ENCODE data around the gene RTTN. TPM values are rescaled to one million over a fixed set of nuclear protein-coding genes. Genes with fewer than 3 reads are reported as not detected.

Gene RTTN
- total and polyA plus RNA-seq, 2 of the 4 experiments (the other 2 are of a cell fraction) = 5.8 to 19.9 TPM

DNA sequence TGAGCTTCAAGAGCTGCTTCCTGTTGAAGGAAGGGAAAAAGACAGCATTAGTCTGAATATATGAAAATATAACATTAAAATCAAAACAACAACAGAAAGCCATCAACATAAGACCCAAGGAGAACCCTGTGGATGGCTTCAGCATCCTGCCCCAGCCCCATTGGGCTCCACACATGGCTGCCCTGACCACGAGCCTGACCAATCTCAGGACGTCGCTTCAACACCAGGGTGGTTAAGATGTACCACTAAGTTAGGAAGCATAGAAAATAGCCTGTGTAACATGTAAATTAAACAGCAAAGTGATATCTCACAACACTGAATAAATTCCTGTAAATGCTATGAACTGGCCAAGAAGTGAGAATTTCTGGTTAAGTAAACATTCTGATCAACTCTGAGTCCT is 180.7 kb downstream of the RTTN start:
- H3K14ac ChIP-seq (replicated peaks; ENCODE audit: low read depth, low read length) = no peak overlapping the region
- no peak overlapping the region for H2BK5ac ChIP-seq (ENCODE audit: low read depth, low read length, poor library complexity, severe bottlenecking)
- no peak overlapping the region for H4K91ac ChIP-seq (ENCODE audit: insufficient read depth, low read depth, low read length)
- no peak overlapping the region for H4K5ac ChIP-seq (ENCODE audit: low read depth, low read length)
- no peak overlapping the region for H3K18ac ChIP-seq (ENCODE audit: low read depth, low read length)
- DNase-seq (no peak), ATAC-seq (ENCODE audit: low read depth) (no peak)
- H2BK120ac ChIP-seq (ENCODE audit: low read depth, low read length) = no peak overlapping the region
- H4K8ac ChIP-seq (ENCODE audit: low read depth in 2 of 2, low read length in 2 of 2) = no peak overlapping the region
- no peaks in the 10 kb centered on the region for H4K20me1 ChIP-seq (ENCODE audit: insufficient read depth, low read length)
- no peak overlapping the region for H2BK15ac ChIP-seq (ENCODE audit: low read depth, low read length)
- no peak overlapping the region for H3K4me2 ChIP-seq (ENCODE audit: low read depth, low read length)
- no peaks in the 10 kb centered on the region for H3K9me1 ChIP-seq (ENCODE audit: insufficient read depth, low read length)
- H3K27me3 ChIP-seq (ENCODE audit: control insufficient read depth, insufficient read depth, low read length) = no peaks in the 10 kb centered on the region
- WGBS, 2 experiments (ENCODE audit: extremely low coverage in 2 of 2, insufficient read length in 1 of 2) = no CpG with 5 or more reads among the region's 3 CpGs
- no peak overlapping the region for H3K9ac ChIP-seq (ENCODE audit: low read depth, low read length)
- ChIA-PET POLR2A (ENCODE audit: unreplicated experiment) (no interaction called here), CTCF (no interaction called here)
- no peaks in the 10 kb centered on the region for H3K4me1 ChIP-seq (ENCODE audit: control insufficient read depth, insufficient read depth, low read length)
- H3K36me3 ChIP-seq (ENCODE audit: control insufficient read depth, insufficient read depth, low read length) = peaks cover 4% of the 10 kb centered on the region
- no peak overlapping the region for H3K4me3 ChIP-seq (ENCODE audit: insufficient read depth, low read depth, low read length)
- no peak overlapping the region for H2AFZ ChIP-seq (replicated peaks; ENCODE audit: low read length, poor library complexity)
- no peaks in the 10 kb centered on the region for H3K79me1 ChIP-seq (ENCODE audit: low read depth in 1 of 2, low read length in 2 of 2)
- dilution Hi-C loops (cut with HindIII; ENCODE audit: low sequenced_read_pairs, unreplicated experiment) (no loop called here), in situ Hi-C loops (cut with MboI; ENCODE audit: low sequenced_read_pairs) (no loop called here), intact Hi-C loops (cut with micrococcal nuclease) (no loop called here)
- H2AK9ac ChIP-seq (replicated peaks; ENCODE audit: low read depth, low read length, poor library complexity) = no peak overlapping the region
- no peak overlapping the region for H3K27ac ChIP-seq (ENCODE audit: insufficient read depth, low read length)
- no TSS peak for BruUV-seq (replicated peaks)
- H3K9me3 ChIP-seq (ENCODE audit: control insufficient read depth, insufficient read depth, low read length) = no peaks in the 10 kb centered on the region
- TF ChIP-seq POLR2A (IDR thresholded peaks at IDR 0.05; ENCODE audit: low read depth, low read length) (no peak), MAZ (IDR thresholded peaks at IDR 0.05; ENCODE audit: borderline replicate concordance, low read depth, low read length) (no peak), CHD1 (IDR thresholded peaks at IDR 0.05; ENCODE audit: low read depth, low read length) (no peak), RAD21 (IDR thresholded peaks at IDR 0.05; ENCODE audit: low read length) (no peak), MAFK (IDR thresholded peaks at IDR 0.05; ENCODE audit: low read depth, low read length) (no peak), FOS (IDR thresholded peaks at IDR 0.05; ENCODE audit: low read depth, low read length) (no peak), BHLHE40 (IDR thresholded peaks at IDR 0.05; ENCODE audit: low read depth, low read length) (no peak), SMC3 (IDR thresholded peaks at IDR 0.05; ENCODE audit: low read depth, low read length) (no peak)
- TF ChIP-seq, protein P1, sequence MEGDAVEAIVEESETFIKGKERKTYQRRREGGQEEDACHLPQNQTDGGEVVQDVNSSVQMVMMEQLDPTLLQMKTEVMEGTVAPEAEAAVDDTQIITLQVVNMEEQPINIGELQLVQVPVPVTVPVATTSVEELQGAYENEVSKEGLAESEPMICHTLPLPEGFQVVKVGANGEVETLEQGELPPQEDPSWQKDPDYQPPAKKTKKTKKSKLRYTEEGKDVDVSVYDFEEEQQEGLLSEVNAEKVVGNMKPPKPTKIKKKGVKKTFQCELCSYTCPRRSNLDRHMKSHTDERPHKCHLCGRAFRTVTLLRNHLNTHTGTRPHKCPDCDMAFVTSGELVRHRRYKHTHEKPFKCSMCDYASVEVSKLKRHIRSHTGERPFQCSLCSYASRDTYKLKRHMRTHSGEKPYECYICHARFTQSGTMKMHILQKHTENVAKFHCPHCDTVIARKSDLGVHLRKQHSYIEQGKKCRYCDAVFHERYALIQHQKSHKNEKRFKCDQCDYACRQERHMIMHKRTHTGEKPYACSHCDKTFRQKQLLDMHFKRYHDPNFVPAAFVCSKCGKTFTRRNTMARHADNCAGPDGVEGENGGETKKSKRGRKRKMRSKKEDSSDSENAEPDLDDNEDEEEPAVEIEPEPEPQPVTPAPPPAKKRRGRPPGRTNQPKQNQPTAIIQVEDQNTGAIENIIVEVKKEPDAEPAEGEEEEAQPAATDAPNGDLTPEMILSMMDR (conservative IDR thresholded peaks at IDR 0.05; ENCODE audit: low read depth, low read length) = no peak
- TF ChIP-seq, protein P2, sequence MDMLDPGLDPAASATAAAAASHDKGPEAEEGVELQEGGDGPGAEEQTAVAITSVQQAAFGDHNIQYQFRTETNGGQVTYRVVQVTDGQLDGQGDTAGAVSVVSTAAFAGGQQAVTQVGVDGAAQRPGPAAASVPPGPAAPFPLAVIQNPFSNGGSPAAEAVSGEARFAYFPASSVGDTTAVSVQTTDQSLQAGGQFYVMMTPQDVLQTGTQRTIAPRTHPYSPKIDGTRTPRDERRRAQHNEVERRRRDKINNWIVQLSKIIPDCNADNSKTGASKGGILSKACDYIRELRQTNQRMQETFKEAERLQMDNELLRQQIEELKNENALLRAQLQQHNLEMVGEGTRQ (IDR thresholded peaks at IDR 0.05; ENCODE audit: low read depth, low read length) = no peak
- H3K56ac ChIP-seq (ENCODE audit: extremely low read depth, insufficient read depth, low read length) = no peak overlapping the region
- no peak overlapping the region for H3K23ac ChIP-seq (ENCODE audit: low read depth, low read length)
- H2AK5ac ChIP-seq (ENCODE audit: low read depth, low read length) = no peak overlapping the region
- H3K4ac ChIP-seq (ENCODE audit: low read depth, low read length) = no peak overlapping the region
- no peak overlapping the region for H2BK20ac ChIP-seq (ENCODE audit: low read depth, low read length)
